ES-I3 (cell line): ENCODE measurements around the gene FKBP10.

Experiments used
- H3K36me3 ChIP-seq: 2 replicates; pipeline ENCODE4 v1.6.1; 2013; ENCODE audit warnings: mild to moderate bottlenecking, low read length, control low read depth, moderate library complexity; ENCODE audit not compliant: insufficient read depth
- H3K4me1 ChIP-seq: 2 replicates; pipeline ENCODE4 v1.6.1; 2013; ENCODE audit warnings: mild to moderate bottlenecking, control low read depth, low read length; ENCODE audit not compliant: insufficient read depth
- H3K9ac ChIP-seq: 2 replicates; pipeline ENCODE4 v1.6.1; 2013; ENCODE audit warnings: low read depth, mild to moderate bottlenecking, low read length, moderate library complexity
- H3K9me3 ChIP-seq: 2 replicates; pipeline ENCODE4 v1.6.1; 2013; ENCODE audit warnings: mild to moderate bottlenecking, low read length, moderate library complexity; ENCODE audit not compliant: control insufficient read depth, insufficient read depth

FKBP10 gene

GRCh38 chr17:41792845-41793783 is 19.7 kb upstream of the FKBP10 start:
- H3K4me1 ChIP-seq: peaks cover 13% of the 10 kb centered on the region; the same call in 1 of the 2 replicates
- H3K36me3 ChIP-seq: no peaks in the 10 kb centered on the region
- H3K9ac ChIP-seq: peak overlapping the region; percentile 25; the same call in 1 of the 2 replicates
- no peaks in the 10 kb centered on the region for H3K9me3 ChIP-seq

DNA sequence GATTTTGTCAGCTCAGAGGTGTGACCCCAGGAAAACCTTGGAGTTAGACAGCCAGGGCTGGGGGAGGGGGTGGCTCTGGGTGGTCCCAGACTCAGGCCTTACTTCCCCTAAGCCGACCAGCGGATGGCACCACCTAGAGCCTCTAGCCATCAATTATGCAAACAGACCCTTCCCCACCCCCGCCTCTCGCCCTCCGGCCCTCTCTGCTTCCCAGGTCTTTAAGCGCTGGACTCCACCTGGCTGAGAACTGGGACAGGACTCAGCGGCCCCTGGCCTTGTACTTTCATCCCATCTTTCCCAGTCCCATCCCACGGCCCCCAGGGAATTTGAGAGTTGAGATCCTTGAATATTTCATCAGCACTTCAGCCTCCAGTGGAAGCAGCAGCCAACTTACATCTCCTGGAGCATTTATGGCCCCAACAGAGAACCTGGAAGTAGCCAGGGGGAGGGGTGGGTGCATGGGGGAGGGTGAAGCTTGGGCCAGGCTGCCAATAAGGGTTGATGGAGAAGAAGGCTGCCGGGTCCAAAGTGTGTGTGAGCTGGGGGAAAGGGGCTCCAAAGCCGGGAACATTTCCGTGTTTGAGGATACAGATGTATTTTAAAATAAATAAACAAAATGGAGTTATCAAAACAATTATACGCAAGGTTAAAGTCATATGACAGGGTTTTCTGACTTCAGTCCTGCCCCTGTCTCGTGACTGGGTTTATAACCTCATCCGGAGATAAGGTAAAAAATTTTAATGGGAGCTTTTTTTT is 18.8 kb upstream of the FKBP10 start:
- H3K9ac ChIP-seq: peak overlapping the region; percentile 12; the same call in 1 of the 2 replicates
- peaks cover 13% of the 10 kb centered on the region; the same call in 1 of the 2 replicates for H3K4me1 ChIP-seq
- H3K9me3 ChIP-seq: no peaks in the 10 kb centered on the region
- H3K36me3 ChIP-seq: no peaks in the 10 kb centered on the region

DNA sequence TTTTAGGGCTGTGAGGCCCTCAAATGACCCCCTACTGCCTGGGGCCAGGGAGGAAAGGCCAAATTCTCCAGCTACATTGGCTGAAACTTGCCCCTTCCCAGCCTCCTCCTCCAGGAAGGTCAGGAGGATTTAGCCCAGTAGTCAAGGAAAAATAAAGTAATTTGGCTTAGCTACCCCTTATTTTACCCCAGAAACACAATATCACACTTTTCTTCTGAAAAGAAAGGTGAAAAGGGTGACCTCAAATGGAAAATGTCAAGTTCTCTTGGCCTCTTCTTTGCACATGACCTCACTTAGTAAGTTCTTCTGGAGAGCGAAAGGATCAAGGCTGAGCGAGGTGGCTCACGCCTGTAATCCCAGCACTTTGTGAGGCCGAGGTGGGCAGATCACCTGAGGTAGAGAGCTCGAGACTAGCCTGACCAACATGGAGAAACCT is 18.2 kb upstream of the FKBP10 start:
- H3K9me3 ChIP-seq: no peaks in the 10 kb centered on the region
- peaks cover 14% of the 10 kb centered on the region; the same call in 1 of the 2 replicates for H3K4me1 ChIP-seq
- H3K9ac ChIP-seq: no peak overlapping the region
- no peaks in the 10 kb centered on the region for H3K36me3 ChIP-seq

GRCh38 chr17:41796121-41796895 is 16.5 kb upstream of the FKBP10 start:
- H3K9ac ChIP-seq: no peak overlapping the region
- no peaks in the 10 kb centered on the region for H3K36me3 ChIP-seq
- no peaks in the 10 kb centered on the region for H3K9me3 ChIP-seq
- H3K4me1 ChIP-seq: peaks cover 22% of the 10 kb centered on the region; the same call in 1 of the 2 replicates

DNA sequence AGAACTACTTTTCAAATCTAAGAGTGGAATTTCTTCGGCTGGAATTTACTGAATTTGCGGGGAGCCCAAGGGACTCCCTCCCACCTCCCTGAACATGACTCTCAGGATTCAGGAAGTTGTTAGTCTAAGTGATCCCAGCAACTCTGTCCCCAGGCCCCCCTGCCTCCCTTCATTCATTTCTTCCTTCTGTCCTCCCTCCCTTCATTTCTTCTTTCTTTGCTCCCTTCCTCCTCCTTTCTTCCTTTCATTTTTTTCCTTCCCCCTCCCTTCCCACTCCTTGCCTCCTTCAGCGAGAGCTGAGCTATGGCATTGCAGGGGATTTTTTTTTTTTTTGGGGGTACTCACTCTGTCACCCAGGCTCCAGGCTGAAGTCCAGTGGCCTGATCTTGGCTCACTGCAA is 15.4 kb upstream of the FKBP10 start:
- Histone ChIP-seq H3K4me1 (peaks cover 23% of the 10 kb centered on the region; the same call in 1 of the 2 replicates), H3K9me3 (no peaks in the 10 kb centered on the region), H3K9ac (no peak overlapping the region), H3K36me3 (no peaks in the 10 kb centered on the region)

DNA sequence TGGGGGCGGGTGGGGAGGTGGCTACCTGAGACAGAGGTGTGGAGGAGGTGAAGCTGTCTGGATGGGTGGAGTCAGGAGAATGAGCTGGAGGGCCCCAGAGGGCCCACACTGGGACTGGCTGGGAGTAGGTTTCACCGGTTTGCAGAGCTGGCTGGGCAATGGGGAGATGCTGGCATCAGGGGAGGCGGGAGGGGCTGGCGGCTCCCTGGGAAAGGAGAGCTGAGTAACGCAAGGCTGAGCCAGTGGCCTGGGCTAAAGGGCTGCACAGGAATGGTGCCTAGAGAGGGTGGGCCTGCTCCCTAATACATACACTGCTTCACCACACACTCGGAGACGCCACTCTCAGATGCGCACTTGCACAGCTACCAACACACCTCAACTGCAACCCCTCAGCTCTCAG is 13.4 kb upstream of the FKBP10 start:
- H3K36me3 ChIP-seq: no peaks in the 10 kb centered on the region
- peaks cover 13% of the 10 kb centered on the region; the same call in 1 of the 2 replicates for H3K4me1 ChIP-seq
- no peak overlapping the region for H3K9ac ChIP-seq
- H3K9me3 ChIP-seq: no peaks in the 10 kb centered on the region

GRCh38 chr17:41800601-41801373 is 12.0 kb upstream of the FKBP10 start:
- Histone ChIP-seq H3K4me1 (peaks cover 10% of the 10 kb centered on the region; the same call in 1 of the 2 replicates), H3K9me3 (no peaks in the 10 kb centered on the region), H3K36me3 (no peaks in the 10 kb centered on the region), H3K9ac (peak overlapping the region; percentile 26; the same call in 1 of the 2 replicates)

DNA sequence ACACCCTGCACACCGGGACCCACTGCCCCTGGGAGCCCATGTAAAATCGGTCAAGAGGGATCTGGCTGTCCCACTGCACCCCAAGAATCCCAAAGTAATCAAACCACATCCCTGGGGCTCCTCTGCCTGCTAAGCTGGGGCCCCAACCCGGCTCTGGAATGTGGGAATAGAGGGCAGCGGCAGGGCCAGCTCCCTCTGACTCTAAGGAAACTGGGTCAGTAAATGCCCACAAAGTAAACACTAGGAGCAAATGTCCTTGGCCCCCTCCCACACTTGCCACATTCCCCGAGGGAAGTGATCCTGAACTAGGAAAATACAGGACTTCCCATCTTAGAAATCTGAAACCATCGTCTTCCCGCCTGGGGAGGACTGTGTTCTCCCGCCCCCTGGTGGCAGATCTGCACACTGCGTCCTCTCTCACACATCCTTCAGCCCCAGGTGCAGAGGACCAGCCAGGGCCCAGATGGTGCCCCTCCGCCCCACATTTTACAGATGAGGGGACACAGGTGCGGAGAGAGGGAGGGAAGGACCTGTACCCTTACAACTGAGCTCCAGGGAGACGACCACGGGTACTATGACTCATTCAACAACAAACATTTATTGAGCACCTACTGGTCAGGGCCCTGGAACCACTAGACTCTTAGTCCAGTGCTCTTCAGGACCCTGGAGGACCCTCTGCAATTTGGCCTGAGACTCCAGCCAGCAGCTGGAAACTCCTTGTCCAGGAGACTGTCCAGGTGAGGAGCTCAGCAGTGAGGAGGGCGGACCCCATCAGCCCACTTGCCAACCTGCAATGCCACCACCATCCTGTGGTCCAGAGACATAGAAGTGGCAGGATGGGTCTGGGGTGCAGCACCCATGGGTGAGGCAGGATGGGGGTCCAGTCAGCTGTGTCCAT is 11.2 kb upstream of the FKBP10 start:
- Histone ChIP-seq H3K9me3 (no peaks in the 10 kb centered on the region), H3K36me3 (no peaks in the 10 kb centered on the region), H3K9ac (peak overlapping the region; percentile 26; the same call in 1 of the 2 replicates), H3K4me1 (peaks cover 10% of the 10 kb centered on the region; the same call in 1 of the 2 replicates)

GRCh38 chr17:41803049-41804020 is 9.5 kb upstream of the FKBP10 start:
- H3K4me1 ChIP-seq: peaks cover 10% of the 10 kb centered on the region; the same call in 1 of the 2 replicates
- H3K9ac ChIP-seq: no peak overlapping the region
- H3K36me3 ChIP-seq: no peaks in the 10 kb centered on the region
- H3K9me3 ChIP-seq: no peaks in the 10 kb centered on the region

GRCh38 chr17:41806685-41807445 is 5.9 kb upstream of the FKBP10 start:
- no peaks in the 10 kb centered on the region for H3K4me1 ChIP-seq
- H3K36me3 ChIP-seq: no peaks in the 10 kb centered on the region
- no peak overlapping the region for H3K9ac ChIP-seq
- peaks cover 3% of the 10 kb centered on the region; the same call in 1 of the 2 replicates for H3K9me3 ChIP-seq
